Fibroblast of skin of right biceps (primary cell): ENCODE data around the gene TRAK1.

Experiments
- DNase-seq: peaks from one replicate; pipeline ENCODE4 v3.0.0-alpha.2; 2013

TRAK1 gene

GRCh38 chr3:42159706-42160472 is 68.7 kb downstream of the TRAK1 start:
- DNase-seq = no peak

GRCh38 chr3:42161050-42161935 is 70.1 kb downstream of the TRAK1 start:
- peak; percentile 71 for DNase-seq

GRCh38 chr3:42162462-42162861 is 71.3 kb downstream of the TRAK1 start:
- no peak for DNase-seq

GRCh38 chr3:42163622-42164244 is 72.6 kb downstream of the TRAK1 start:
- DNase-seq = no peak

GRCh38 chr3:42164656-42165055 is 73.5 kb downstream of the TRAK1 start:
- no peak for DNase-seq

- DNase-seq = no peak
Observed at GRCh38 chr3:42165211-42165610, 74.1 kb downstream of the TRAK1 start.

- DNase-seq = no peak
Observed at GRCh38 chr3:42166214-42166613, 75.1 kb downstream of the TRAK1 start.

- DNase-seq = no peak
Observed at GRCh38 chr3:42166662-42167300, 75.6 kb downstream of the TRAK1 start.

GRCh38 chr3:42169579-42170120 is 78.5 kb downstream of the TRAK1 start:
- no peak for DNase-seq

- no peak for DNase-seq
Observed at GRCh38 chr3:42172047-42172654, 81.0 kb downstream of the TRAK1 start.

- no peak for DNase-seq
Observed at GRCh38 chr3:42173307-42173706, 82.2 kb downstream of the TRAK1 start.

GRCh38 chr3:42174679-42175385 is 83.7 kb downstream of the TRAK1 start:
- no peak for DNase-seq

GRCh38 chr3:42175386-42176240 is 84.5 kb downstream of the TRAK1 start:
- no peak for DNase-seq

- DNase-seq = no peak
Observed at GRCh38 chr3:42176242-42177034, 85.3 kb downstream of the TRAK1 start.

GRCh38 chr3:42177068-42177800 is 86.1 kb downstream of the TRAK1 start:
- DNase-seq = no peak

GRCh38 chr3:42177801-42178150 is 86.6 kb downstream of the TRAK1 start:
- no peak for DNase-seq

- DNase-seq = peak; percentile 89
Observed at GRCh38 chr3:42179110-42179725, 88.1 kb downstream of the TRAK1 start.

GRCh38 chr3:42180901-42181300 is 89.7 kb downstream of the TRAK1 start:
- no peak for DNase-seq

- peak; percentile 61 for DNase-seq
Observed at GRCh38 chr3:42182555-42182954, 91.4 kb downstream of the TRAK1 start.
